Left lung (tissue), 10 donors: ENCODE results near the gene ISG20. TPM values are rescaled to one million over a fixed set of nuclear protein-coding genes. Genes with fewer than 3 reads are reported as not detected.

ENCODE experiments used
- ATAC-seq: fragments of 200-7000 bp; cut with Tn5 transposase; one replicate; pipeline ENCODE4 v1.9.1; 2020; ENCODE audit warnings: moderate library complexity
- DNase-seq, 4 donors: peaks; one replicate each; pipeline ENCODE4 v3.0.0-alpha.2; 2013 to 2020
- H3K27ac ChIP-seq, 2 donors: fragments of 200-600 bp; sonication (generic) in 1 of 2; one replicate each; pipeline versions ENCODE4 v1.5.0 to v1.8.0; 2020 to 2021
- H3K27me3 ChIP-seq, 2 donors: fragments of 200-600 bp; sonication (generic) in 1 of 2; one replicate each; pipeline versions ENCODE4 v1.5.0 to v1.8.0; 2020 to 2021
- H3K36me3 ChIP-seq, 2 donors: fragments of 200-600 bp; sonication (generic) in 1 of 2; one replicate each; pipeline versions ENCODE4 v1.5.0 to v1.8.0; 2020 to 2021
- H3K4me1 ChIP-seq, 2 donors: fragments of 200-600 bp; one replicate each; pipeline ENCODE4 v1.8.0; 2021
- H3K4me3 ChIP-seq, 2 donors: fragments of 200-600 bp; sonication (generic) in 1 of 2; one replicate each; pipeline versions ENCODE4 v1.5.0 to v1.8.0; 2020 to 2021; ENCODE audit warnings: mild to moderate bottlenecking in 1 of 2
- H3K9me3 ChIP-seq, 2 donors: fragments of 200-600 bp; sonication (generic) in 1 of 2; one replicate each; pipeline versions ENCODE4 v1.5.0 to v1.8.0; 2020 to 2021
- intact Hi-C, 2 donors: fragments of 100-400 bp; cut with DNase I; formaldehyde crosslinking; loops; one replicate each; pipeline versions ENCODE4 v1.11.2 to v1.14.2; 2022
- polyA plus RNA-seq, 6 donors: library from polyadenylated mRNA; unstranded; fragments of 120-200 nt; gene quantifications; one replicate each; pipeline ENCODE4 v1.2.1, GENCODE V29; 2013; ENCODE audit not compliant: insufficient read length in 6 of 6
- total RNA-seq, 2 donors: library from RNA; stranded (reverse); fragmentation: NEBNext Ultra II Directional; extraction: Animal tissue kit (Norgen Biotek cat#: 25700); gene quantifications; one replicate each; pipeline ENCODE4 v1.2.1, GENCODE V29; 2021
- TF ChIP-seq, protein P1 (sequence below), 2 donors: fragments of 200-600 bp; sonication (generic) in 1 of 2; IDR thresholded peaks; one replicate each; pipeline versions ENCODE4 v1.5.0 to v1.8.0; 2021; ENCODE audit warnings: antibody characterized with exemption in 2 of 2
- donor health status: DM: no; HTN: yes; CAD: no.
- donor health status: DM: no; HTN: no; CAD: no.

The ISG20 gene
- total and polyA plus RNA-seq, 8 donors, result 1.00 to 23.6 (median 1.4) TPM

DNA sequence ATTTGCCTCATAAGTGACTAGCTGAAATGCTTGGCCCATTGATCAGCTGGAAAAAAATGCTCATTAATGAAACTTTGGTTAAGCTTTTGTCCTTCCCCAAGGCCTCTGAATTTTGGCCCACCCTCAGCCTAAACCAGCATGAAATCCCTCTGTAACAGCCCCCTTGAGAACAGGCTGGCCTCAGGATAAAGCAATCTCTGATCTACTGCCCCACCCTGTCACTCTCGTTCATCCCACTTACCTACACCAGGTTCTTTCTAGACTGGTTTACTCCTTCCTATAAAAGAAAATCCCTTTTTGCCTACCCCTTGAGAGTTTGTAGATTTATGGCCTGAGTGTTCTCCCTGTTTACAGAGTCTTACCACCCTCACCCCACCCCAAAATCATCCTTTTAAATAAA lies 21.0 kb upstream of the ISG20 start:
- Histone ChIP-seq H3K27ac (no peak overlapping the region), H3K9me3 (no peaks in the 10 kb centered on the region), H3K4me1 (peaks cover 3 to 19% of the 10 kb centered on the region in 2 donors), H3K27me3 (peaks cover 0 to 6% of the 10 kb centered on the region in 2 donors), H3K4me3 (no peak overlapping the region), H3K36me3 (no peaks in the 10 kb centered on the region)
- no peak for ATAC-seq
- no peak for DNase-seq
- TF ChIP-seq, protein P1, sequence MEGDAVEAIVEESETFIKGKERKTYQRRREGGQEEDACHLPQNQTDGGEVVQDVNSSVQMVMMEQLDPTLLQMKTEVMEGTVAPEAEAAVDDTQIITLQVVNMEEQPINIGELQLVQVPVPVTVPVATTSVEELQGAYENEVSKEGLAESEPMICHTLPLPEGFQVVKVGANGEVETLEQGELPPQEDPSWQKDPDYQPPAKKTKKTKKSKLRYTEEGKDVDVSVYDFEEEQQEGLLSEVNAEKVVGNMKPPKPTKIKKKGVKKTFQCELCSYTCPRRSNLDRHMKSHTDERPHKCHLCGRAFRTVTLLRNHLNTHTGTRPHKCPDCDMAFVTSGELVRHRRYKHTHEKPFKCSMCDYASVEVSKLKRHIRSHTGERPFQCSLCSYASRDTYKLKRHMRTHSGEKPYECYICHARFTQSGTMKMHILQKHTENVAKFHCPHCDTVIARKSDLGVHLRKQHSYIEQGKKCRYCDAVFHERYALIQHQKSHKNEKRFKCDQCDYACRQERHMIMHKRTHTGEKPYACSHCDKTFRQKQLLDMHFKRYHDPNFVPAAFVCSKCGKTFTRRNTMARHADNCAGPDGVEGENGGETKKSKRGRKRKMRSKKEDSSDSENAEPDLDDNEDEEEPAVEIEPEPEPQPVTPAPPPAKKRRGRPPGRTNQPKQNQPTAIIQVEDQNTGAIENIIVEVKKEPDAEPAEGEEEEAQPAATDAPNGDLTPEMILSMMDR (IDR thresholded peaks at IDR 0.05), result no peak
- intact Hi-C loops, result no loop called here

DNA sequence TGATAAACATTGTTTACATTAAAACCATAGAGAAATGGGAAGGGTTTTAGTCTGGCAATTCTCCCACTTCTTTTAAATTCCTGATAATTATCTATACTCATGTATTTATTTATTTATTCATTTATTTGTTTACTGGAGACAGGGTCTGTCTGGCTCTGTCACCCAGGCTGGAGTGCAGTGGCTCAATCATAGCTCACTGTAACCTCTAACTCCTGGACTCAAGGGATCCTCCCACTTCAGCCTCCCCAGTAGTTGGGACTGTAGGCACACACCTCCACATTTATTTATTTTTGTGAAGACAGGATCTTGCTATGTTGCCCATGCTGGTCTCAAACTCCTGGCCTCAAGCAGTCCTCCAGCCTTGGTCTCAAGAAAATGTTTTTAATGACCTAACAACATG lies 20.1 kb upstream of the ISG20 start:
- TF ChIP-seq, protein P1 (IDR thresholded peaks at IDR 0.05), result no peak
- H3K9me3 ChIP-seq, result no peaks in the 10 kb centered on the region
- intact Hi-C loops, result no loop called here
- peaks cover 9 to 28% of the 10 kb centered on the region in 2 donors for H3K4me1 ChIP-seq
- no peak overlapping the region for H3K4me3 ChIP-seq
- H3K27ac ChIP-seq, result no peak overlapping the region
- ATAC-seq (no peak), DNase-seq (no peak)
- H3K36me3 ChIP-seq, result no peaks in the 10 kb centered on the region
- H3K27me3 ChIP-seq, result peaks cover 0 to 6% of the 10 kb centered on the region in 2 donors

DNA sequence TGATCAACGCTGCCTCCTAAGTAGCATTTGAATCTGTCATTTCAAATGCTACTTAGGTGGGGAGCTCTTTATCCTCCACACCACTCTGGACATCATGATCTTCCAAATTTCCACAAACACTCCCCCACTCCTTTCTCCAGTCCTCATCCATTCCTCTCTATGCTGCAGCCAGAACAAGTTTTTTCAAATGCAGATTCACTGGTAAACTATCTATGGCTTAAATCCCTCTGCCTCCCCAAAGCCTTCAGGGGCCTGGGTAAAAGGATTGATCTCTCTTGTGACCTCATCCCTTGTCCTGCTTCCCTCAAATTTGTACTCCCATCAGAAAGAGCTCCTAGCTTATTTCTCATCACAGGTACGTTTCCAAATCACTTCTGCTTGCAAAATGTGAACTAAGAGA lies 19.0 kb upstream of the ISG20 start:
- H3K27ac ChIP-seq, result no peak overlapping the region
- TF ChIP-seq, protein P1 (IDR thresholded peaks at IDR 0.05), result no peak
- intact Hi-C loops, result no loop called here
- no peaks in the 10 kb centered on the region for H3K36me3 ChIP-seq
- no peak overlapping the region for H3K4me3 ChIP-seq
- H3K4me1 ChIP-seq, result peaks cover 15 to 39% of the 10 kb centered on the region in 2 donors
- H3K9me3 ChIP-seq, result no peaks in the 10 kb centered on the region
- peaks cover 0 to 3% of the 10 kb centered on the region in 2 donors for H3K27me3 ChIP-seq
- ATAC-seq (no peak), DNase-seq (no peak)

DNA sequence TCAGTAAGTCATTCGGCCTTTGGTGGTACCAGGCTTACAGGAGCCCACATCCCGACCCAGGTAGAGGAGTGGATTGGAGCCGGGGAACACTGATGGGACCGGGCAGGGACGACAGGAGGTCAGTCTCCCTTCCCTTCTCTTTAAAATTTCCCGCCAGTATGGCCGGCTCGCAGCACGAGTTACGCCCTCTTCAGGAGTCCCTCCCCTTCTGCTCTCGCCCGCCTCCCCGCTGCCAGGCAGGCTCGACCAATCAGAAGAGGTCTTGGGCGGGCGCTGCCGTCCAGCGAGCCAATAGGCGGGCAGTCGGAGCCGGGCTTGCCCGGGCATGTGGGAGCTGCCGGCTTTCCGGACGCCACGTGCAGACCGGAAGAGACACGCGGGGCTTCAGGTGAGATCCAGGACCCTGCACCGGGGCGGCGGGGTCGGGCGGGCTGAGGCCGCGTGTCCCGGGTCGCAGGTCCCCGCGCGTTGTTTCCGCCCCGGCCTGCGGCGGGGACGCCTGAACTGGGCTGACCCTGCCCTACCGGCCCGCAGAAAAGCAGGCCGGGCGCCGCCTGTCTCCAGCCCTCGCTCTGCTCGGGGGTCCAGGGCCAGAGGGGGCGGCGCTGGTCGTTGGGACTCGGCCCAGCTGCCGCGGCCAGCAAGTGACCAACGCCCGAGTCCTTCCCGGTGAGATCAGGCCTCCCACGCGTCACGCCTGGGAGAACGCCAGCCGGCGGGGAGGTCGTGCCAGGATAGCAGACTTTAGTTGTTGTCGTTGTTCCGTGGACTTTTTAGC lies 17.6 kb upstream of the ISG20 start, which contains the start of gene AEN:
Gene AEN, plus strand, starts transcription at position 346 of the 778 bp plus-strand sequence. CDS start 4,870 bp downstream, outside the sequence.
- Histone ChIP-seq H3K36me3 (peaks cover 0 to 4% of the 10 kb centered on the region in 2 donors), H3K27ac (peak within 1 kb of the TSS; percentile 57 to 89), H3K9me3 (no peaks in the 10 kb centered on the region), H3K4me1 (peaks cover 19 to 48% of the 10 kb centered on the region in 2 donors), H3K4me3 (peak within 1 kb of the TSS; percentile 93 to 99), H3K27me3 (no peaks in the 10 kb centered on the region)
- intact Hi-C loops, result no loop called here
- ATAC-seq (peak; percentile 99), DNase-seq (peak; percentile 91 to 97 (median 97))
- TF ChIP-seq, protein P1 (IDR thresholded peaks at IDR 0.05), result peak in 1 of 2 donors; percentile 10

DNA sequence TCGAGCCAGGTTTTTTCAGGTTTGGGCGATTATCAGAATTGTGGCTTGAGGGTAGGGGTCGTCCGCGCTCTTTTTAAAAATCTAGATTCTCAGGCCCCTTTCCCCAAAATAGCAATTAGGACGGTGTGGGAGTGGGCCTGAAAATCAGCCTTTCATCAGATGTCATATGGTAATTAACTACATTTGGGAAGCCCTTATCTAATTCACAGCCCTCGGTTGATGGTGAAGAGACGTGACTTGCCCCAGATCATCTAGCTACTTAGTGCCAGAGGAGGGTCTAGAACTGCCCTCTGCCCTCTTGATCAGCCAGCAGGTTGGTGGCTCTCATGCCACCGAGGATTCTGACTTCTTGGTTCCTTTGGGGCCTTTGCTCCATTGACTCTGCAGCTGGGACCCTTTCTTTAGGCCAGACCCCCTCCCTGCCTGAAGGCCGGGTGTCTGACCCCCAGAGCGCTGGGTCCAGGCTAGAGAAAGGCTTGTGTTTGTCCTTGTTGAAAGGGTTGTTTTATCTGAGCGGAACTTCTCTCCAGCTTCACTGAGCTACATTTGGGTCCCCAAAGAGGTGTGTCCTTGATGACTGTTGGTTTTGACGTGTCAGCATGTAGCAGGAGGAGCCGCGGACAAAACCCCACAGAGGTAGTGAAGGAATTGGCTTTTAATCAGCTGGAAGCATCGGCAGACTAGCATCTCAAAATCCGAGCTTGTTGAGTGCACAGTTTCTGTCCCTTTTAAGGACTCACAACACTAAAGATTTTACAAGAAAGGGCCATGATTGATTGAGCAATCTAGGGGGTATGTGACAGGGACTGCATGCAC lies 16.8 kb upstream of the ISG20 start:
- H3K9me3 ChIP-seq, result no peaks in the 10 kb centered on the region
- peaks cover 19 to 55% of the 10 kb centered on the region in 2 donors for H3K4me1 ChIP-seq
- intact Hi-C loops, result no loop called here
- ATAC-seq (no peak), DNase-seq (no peak)
- peak overlapping the region; percentile 93 to 99 for H3K4me3 ChIP-seq
- H3K27ac ChIP-seq, result peak overlapping the region; percentile 57 to 89
- H3K36me3 ChIP-seq, result peaks cover 0 to 12% of the 10 kb centered on the region in 2 donors
- TF ChIP-seq, protein P1 (IDR thresholded peaks at IDR 0.05), result no peak
- H3K27me3 ChIP-seq, result no peaks in the 10 kb centered on the region
